HepG2 (cell line): ENCODE results near the gene RBM25. TPM values are rescaled to one million over a fixed set of nuclear protein-coding genes. Genes with fewer than 3 reads are reported as not detected.

Experiments
- ATAC-seq: fragments of 200-7000 bp; cut with Tn5 transposase; 3 replicates; pipeline ENCODE4 v1.9.1; 2020; ENCODE audit warnings: mild to moderate bottlenecking, moderate library complexity
- BruUV-seq: library from RNA; stranded (reverse); fragments of 400-500 nt; replicated peaks from 2 replicates; lab custom pipeline; 2021; lab: Mats Ljungman, UMichigan
- CTCF ChIA-PET: fragments of 300-600 bp; formaldehyde crosslinking; extraction: SDS; loops from one replicate; lab custom pipeline; 2021; ENCODE audit warnings: low total read pairs, inconsistent platforms, low intra/inter-chr PET ratio; lab: Yijun Ruan, JAX
- POLR2A ChIA-PET: fragments of 350-600 bp; sonication (Branson Sonifier 250); formaldehyde crosslinking; loops from one replicate; lab custom pipeline; 2020; ENCODE audit warnings: antibody characterized with exemption, inconsistent platforms; lab: Yijun Ruan, JAX
- DNase-seq: peaks from one replicate; pipeline ENCODE4 v3.0.0-alpha.2; 2015; ENCODE audit warnings: low spot score
- FAIRE-seq: peaks from 3 replicates; lab custom pipeline; 2011; peaks lifted over from hg19 to GRCh38; lab: Jason Lieb, UNC
- H2AFZ ChIP-seq: one replicate; pipeline ENCODE4 v1.6.1; 2011; ENCODE audit warnings: low read length, inconsistent platforms
- H3K27ac ChIP-seq: fragments of 300-600 bp; 3 replicates; pipeline ENCODE4 v1.8.0; 2011; ENCODE audit warnings: mixed run types, mild to moderate bottlenecking, mixed read lengths, low read length, inconsistent platforms; ENCODE audit not compliant: insufficient read depth; ENCODE audit errors: extremely low read length
- H3K27me3 ChIP-seq, 2 experiments: fragments of 200-600 bp in 1 of 2; 2 replicates in 1 of 2; 3 replicates in 1 of 2; pipeline versions ENCODE4 v1.6.0 to v1.8.0; 2011; ENCODE audit warnings: low read length in 2 of 2, mild to moderate bottlenecking in 2 of 2, moderate library complexity in 2 of 2, inconsistent platforms in 1 of 2; ENCODE audit not compliant: insufficient read depth in 2 of 2, control insufficient read depth in 1 of 2
- H3K36me3 ChIP-seq, 2 experiments: fragments of 200-600 bp in 1 of 2; replicated peaks in 1 of 2; 2 replicates in 1 of 2; 3 replicates in 1 of 2; pipeline versions ENCODE4 v1.5.1 to v1.8.0; 2011; ENCODE audit warnings: low read length in 2 of 2, inconsistent platforms in 1 of 2; ENCODE audit not compliant: insufficient read depth in 2 of 2, control insufficient read depth in 1 of 2
- H3K4me1 ChIP-seq: 2 replicates; pipeline ENCODE4 v1.5.1; 2012; ENCODE audit warnings: low read length, inconsistent platforms; ENCODE audit not compliant: insufficient read depth
- H3K4me2 ChIP-seq: 2 replicates; pipeline ENCODE4 v1.6.0; 2011; ENCODE audit warnings: low read depth, low read length, inconsistent platforms
- H3K4me3 ChIP-seq, 3 experiments: fragments of 200-600 bp in 1 of 3; sonication (generic), shearing (Covaris generic) in 1 of 3; replicated peaks in 1 of 3; 2 replicates each; pipeline ENCODE4 v1.5.1; 2011 to 2016; ENCODE audit warnings: low read length in 3 of 3, inconsistent platforms in 2 of 3, low read depth in 2 of 3, mild to moderate bottlenecking in 2 of 3, control low read depth in 1 of 3, mixed read lengths in 1 of 3; ENCODE audit not compliant: insufficient read depth in 1 of 3
- H3K79me2 ChIP-seq: one replicate; pipeline ENCODE4 v1.6.1; 2011; ENCODE audit warnings: low read length, inconsistent platforms; ENCODE audit not compliant: insufficient read depth
- H3K9ac ChIP-seq: 2 replicates; pipeline ENCODE4 v1.6.0; 2011; ENCODE audit warnings: mild to moderate bottlenecking, low read depth, low read length, inconsistent platforms; ENCODE audit not compliant: insufficient read depth
- H3K9me3 ChIP-seq: 2 replicates; pipeline ENCODE4 v1.5.1; 2012; ENCODE audit warnings: mild to moderate bottlenecking, low read length
- H4K20me1 ChIP-seq: 2 replicates; pipeline ENCODE4 v1.6.0; 2011; ENCODE audit warnings: inconsistent platforms, mild to moderate bottlenecking, low read length, moderate library complexity; ENCODE audit not compliant: insufficient read depth
- LRRFIP1 ChIP-seq: sonication (generic); formaldehyde crosslinking; conservative IDR thresholded peaks from 2 replicates; pipeline ENCODE4 v1.4.0; 2020; ENCODE audit warnings: missing genetic modification reagents
- ZBTB44 ChIP-seq: sonication (generic); formaldehyde crosslinking; IDR thresholded peaks from 2 replicates; pipeline ENCODE4 v1.4.0; 2020; ENCODE audit warnings: missing genetic modification reagents
- ZNF362 ChIP-seq: sonication (generic); formaldehyde crosslinking; IDR thresholded peaks from 2 replicates; pipeline ENCODE4 v1.4.0; 2020; ENCODE audit warnings: missing genetic modification reagents, mild to moderate bottlenecking, borderline replicate concordance
- ZNF660 ChIP-seq: sonication (generic); formaldehyde crosslinking; IDR thresholded peaks from 2 replicates; pipeline ENCODE4 v1.5.1; 2020; ENCODE audit warnings: mild to moderate bottlenecking, low read depth, missing genetic modification reagents, borderline replicate concordance
- WGBS: methylation state at CpG from one replicate; pipeline ENCODE4 v1.1.6; 2017; ENCODE audit warnings: low lambda C conversion rate; 5-methylcytosine and 5-hydroxymethylcytosine counted together
- in situ Hi-C: cut with HindIII; loops from 2 replicates; pipeline ENCODE4 v1.10.0; 2017; ENCODE audit warnings: low pct_unique_long_range_greater_than_20kb; ENCODE audit not compliant: extremely low pct_ligation_motif_present
- intact Hi-C: fragments of 100-400 bp; cut with micrococcal nuclease; formaldehyde crosslinking; loops from one replicate; pipeline ENCODE4 v1.10.0; 2022; ENCODE audit not compliant: unreplicated experiment
- polyA plus RNA-seq, 8 experiments: library from polyadenylated mRNA; depleted of rRNA in 3 of 8; stranded (reverse) in 7 of 8; unstranded in 1 of 8; fragments of >200 nt; fragmentation: Illumina TruSeq in 4 of 8; extraction: Trizol in 4 of 8; gene quantifications; 2 replicates each; pipeline versions ENCODE4 v1.2.1 to v1.2.3, GENCODE V29; 2011 to 2016; ENCODE audit warnings: low read depth in 4 of 8, missing spikeins in 1 of 8, mixed read lengths in 1 of 8; ENCODE audit not compliant: insufficient read depth in 1 of 8
- total RNA-seq, 5 experiments: library from RNA; depleted of rRNA; stranded (reverse); fragments of >200 nt; fragmentation: Illumina TruSeq; extraction: Trizol; gene quantifications; 2 replicates each; pipeline ENCODE4 v1.2.3, GENCODE V29; 2016; ENCODE audit warnings: low read depth in 1 of 5

The RBM25 gene
- total and polyA plus RNA-seq, 2 of the 13 experiments (the other 11 are each of a cell fraction or from before 2014, with no cell fraction given) = 34.1 to 65.9 TPM

- DNase-seq = no peak
- WGBS = 90% methylated on average over 3 of the region's 3 CpGs
- CTCF ChIA-PET = no interaction called here
- Histone ChIP-seq H3K9ac (no peak overlapping the region), H3K36me3 (no peaks in the 10 kb centered on the region), H3K79me2 (peaks cover 10% of the 10 kb centered on the region), H3K4me1 (peaks cover 7% of the 10 kb centered on the region; the same call in 1 of the 2 replicates), H3K4me3 (no peak overlapping the region), H3K27me3 (no peaks in the 10 kb centered on the region; a peak in 1 of 5 replicates), H4K20me1 (no peaks in the 10 kb centered on the region), H3K4me2 (no peak overlapping the region), H2AFZ (no peak overlapping the region), H3K27ac (no peak overlapping the region), H3K9me3 (no peaks in the 10 kb centered on the region)
- POLR2A ChIA-PET = no interaction called here
- intact Hi-C loops = no loop called here
- no TSS peak for BruUV-seq
- no peak for FAIRE-seq
- no peak for ATAC-seq
- in situ Hi-C loops = no loop called here
- TF ChIP-seq ZNF660 = no peak
- no peak for TF ChIP-seq LRRFIP1 (CRISPR knock-in tag)
- no peak for TF ChIP-seq ZBTB44 (CRISPR knock-in tag)
- no peak for TF ChIP-seq ZNF362 (CRISPR knock-in tag)
Observed at GRCh38 chr14:73133795-73134194, 75.5 kb downstream of the RBM25 start.
